ENCODE data around the gene PAPPA2.
"Not testable (repeated sequence)": the region's sequence is repeated elsewhere in the genome, so short reads cannot be mapped to it uniquely, and the experiment has no call there.

Gene PAPPA2

GRCh38 chr1:176612791-176613190 lies 149.8 kb downstream of the PAPPA2 start:
- DNase-seq, result no peak

DNA sequence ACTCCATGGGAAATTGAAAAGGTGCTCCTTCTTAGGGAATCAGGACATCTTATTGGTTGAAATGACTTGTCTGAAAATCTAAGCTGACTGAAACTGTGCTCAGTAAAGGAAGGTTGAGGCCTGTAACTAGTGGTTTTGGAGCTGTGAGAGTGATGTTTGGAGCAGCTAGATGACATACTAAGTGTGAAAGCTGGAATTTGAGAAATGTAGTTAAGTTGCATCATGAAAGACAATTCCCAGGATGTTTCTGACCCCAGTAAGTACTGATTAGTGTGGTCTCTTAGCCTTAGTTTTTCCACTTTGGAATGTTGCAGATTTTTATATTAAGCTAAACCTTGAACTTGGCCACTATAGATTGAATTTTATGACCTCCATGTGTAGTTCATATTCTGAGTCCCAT lies 154.9 kb downstream of the PAPPA2 start:
- no peak for DNase-seq

DNA sequence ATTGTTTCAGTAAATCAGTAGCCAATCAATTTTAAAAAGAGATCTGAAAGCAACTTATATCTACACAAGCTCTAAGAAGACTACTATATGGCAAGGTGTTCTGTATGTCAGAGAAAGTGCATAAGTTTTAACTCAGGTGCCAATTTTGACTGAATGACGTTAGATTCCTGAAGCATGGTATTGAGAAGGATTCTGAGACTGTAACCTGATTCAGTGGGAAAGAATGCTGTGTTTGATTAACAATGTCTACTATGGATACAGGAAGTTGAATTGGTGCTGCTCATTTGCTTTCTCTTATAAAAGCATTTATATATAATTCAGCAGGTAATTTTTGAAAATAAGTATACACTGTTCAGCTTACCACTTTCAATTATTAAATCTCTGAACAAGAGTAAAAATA lies 156.3 kb downstream of the PAPPA2 start:
- no peak for DNase-seq

- no peak for DNase-seq
Measured at GRCh38 chr1:176625365-176625764, 162.4 kb downstream of the PAPPA2 start.

DNA sequence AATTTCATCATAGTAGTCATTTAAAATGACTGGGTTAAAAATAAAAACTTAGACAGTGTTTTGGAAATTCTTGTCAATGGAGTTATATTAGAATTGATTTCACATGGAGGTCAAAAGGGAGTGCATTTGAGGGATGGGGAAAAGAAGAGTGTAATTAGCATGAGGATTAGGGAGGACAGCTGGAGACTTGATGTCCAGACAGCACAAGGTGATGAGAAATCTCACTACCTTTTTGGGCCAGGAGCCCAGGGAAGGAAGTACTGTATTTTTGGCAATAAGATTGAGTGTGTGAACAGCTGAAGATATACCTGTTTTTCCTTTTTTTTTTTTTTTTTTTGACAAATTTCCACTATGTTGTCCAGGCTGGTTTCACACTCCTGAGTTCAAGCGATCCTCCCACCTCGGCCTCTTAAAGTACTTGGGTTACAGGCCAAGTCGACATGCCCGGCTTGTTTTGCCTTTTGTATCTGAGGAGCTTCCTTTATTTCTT lies 163.6 kb downstream of the PAPPA2 start:
- DNase-seq, result no peak

- DNase-seq, result no peak
Measured at GRCh38 chr1:176628775-176629174, 165.8 kb downstream of the PAPPA2 start.

DNA sequence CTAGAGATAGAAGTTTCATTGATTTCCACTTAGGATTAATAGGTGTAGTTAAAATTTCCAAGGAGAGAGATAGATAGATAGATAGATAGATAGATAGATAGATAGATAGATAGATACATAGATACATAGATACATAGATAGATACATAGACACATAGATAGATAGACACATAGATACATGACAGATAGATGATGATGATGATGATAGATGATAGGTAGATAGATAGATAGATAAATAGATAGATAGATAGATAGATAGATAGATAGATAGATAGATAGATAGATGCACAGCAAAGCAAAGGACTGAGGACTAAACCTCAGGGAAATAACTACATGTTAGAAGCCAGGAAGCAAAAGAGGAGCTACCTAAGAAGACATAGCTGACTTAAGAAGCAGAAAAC lies 171.8 kb downstream of the PAPPA2 start:
- DNase-seq, result not testable (repeated sequence)

DNA sequence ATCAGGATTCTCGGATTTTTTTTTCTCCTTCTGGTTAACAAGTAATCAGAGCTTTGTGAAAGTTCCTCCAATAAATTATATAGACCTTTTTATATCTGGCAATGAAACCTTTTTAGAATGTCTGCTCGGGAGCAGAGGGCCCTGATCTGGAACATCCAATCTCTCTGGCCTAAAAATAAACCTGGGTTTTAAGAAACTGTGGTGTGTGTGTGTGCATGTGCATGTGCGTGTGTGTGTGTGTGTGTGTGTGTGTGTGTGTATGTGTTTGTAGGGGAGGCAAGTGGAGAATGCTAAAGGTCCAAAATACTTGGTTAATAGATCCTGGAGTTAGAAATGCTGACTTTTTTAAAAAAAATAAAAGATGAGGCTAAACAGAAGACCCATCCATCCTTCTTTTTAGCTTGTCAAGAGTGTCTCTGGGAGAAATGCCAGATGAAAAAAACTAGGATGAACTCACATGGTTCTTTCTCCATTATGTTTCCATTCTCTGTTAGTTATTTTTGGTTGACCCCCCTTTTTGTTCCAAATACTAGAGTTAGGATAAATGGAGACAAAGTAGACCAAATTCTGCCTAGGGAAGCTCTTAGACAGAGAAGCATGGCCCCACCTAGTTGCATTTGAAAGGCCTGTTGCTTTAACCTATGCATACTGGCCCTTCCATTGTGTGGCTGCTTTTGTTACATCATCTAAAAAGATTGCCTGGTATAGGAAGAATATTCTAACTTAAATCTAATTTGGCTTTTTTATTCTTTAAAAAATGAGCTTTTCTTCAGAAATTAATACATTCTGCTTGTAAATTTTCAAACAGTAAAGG lies 175.9 kb downstream of the PAPPA2 start:
- no peak for DNase-seq

- no peak for DNase-seq
Measured at GRCh38 chr1:176643536-176643935, 180.6 kb downstream of the PAPPA2 start.

DNA sequence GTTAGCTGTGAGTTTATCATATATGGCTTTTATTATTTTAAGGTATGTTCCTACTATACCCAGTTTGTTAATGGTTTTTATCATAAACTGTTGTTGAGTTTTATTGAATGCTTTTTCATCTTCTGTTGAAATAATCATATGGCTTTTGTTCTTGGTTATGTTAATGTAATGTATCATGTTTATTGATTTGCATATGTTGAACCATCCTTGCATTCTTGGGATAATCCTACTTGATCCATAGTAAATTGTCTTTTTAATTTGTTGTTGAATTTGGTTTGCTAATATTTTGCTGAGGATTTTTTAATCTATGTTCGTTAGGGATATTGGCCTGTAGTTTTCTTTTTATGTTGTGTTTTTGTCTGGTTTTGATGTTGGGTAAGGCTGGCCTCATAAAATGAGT lies 185.6 kb downstream of the PAPPA2 start:
- no peak for DNase-seq

GRCh38 chr1:176656257-176656995 lies 193.5 kb downstream of the PAPPA2 start:
- DNase-seq, result no peak

DNA sequence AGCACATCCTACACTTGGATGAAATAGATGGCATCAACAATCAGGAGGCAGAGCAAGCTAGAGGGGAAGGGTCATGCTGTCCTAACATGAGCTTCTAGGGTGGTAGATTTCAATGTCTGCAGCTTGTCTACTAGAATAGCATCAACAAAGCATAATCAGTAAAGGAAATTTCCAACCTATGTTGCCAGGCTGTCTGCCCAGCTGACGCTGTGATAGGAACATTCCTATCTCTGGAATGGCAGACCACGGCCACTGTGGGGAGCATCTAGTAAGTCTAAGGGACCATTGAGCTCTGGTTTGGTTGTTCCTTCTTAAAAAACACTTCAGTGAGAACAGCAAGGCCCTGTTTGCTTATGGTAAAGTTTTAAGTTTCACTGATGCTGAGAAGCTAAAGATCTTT lies 206.8 kb downstream of the PAPPA2 start:
- no peak for DNase-seq

DNA sequence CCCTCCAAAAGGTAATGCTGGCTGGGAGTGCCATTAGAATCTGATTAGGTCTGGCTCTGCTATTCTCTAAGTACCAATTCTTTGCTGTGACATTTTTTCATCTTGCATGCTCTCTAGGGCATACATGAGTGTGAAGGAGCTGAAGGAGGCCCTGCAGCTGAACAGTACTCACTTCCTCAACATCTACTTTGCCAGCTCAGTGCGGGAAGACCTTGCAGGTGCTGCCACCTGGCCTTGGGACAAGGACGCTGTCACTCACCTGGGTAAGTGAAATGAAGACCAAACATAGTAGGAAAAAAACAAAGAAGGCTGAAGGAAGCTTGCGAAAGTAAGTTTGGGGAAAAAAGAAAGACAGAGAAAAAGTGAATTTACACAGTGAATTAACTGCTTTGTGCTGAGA lies 207.9 kb downstream of the PAPPA2 start:
- no peak for DNase-seq

DNA sequence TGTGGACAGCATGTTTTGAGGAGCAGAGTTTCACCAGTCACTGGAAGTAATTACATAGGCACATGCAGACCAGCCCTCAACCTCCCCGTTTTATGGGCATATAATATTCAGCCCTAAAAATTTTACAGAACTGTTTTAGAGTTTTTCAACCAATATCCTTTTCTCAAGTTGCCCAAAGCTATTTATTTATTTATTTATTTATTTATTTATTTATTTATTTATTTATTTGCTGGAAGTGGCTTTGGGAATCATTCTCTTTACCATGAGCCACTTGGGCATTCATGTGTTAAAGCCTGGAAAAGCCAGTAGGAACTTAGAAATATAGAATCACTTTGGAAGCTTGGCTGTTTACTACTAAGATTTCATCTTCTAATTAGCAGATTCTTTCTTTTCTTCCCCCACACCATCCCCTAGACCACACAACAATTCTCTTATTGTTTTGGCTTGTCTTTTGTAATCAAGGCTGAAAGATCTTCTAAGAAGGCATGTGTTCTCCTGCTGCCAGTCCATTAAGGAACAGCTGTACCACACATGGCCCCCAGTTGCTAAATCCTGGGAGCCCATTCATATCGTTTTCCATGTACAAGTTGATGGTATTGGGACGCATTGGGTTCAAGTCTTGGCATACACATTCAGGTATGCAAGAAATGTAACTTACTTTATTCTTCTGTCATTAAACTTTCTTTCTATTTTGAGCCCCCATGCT lies 220.0 kb downstream of the PAPPA2 start:
- DNase-seq, result no peak

- no peak for DNase-seq
Measured at GRCh38 chr1:176691251-176692228, 228.6 kb downstream of the PAPPA2 start.

GRCh38 chr1:176692431-176692830 lies 229.5 kb downstream of the PAPPA2 start:
- DNase-seq, result no peak

DNA sequence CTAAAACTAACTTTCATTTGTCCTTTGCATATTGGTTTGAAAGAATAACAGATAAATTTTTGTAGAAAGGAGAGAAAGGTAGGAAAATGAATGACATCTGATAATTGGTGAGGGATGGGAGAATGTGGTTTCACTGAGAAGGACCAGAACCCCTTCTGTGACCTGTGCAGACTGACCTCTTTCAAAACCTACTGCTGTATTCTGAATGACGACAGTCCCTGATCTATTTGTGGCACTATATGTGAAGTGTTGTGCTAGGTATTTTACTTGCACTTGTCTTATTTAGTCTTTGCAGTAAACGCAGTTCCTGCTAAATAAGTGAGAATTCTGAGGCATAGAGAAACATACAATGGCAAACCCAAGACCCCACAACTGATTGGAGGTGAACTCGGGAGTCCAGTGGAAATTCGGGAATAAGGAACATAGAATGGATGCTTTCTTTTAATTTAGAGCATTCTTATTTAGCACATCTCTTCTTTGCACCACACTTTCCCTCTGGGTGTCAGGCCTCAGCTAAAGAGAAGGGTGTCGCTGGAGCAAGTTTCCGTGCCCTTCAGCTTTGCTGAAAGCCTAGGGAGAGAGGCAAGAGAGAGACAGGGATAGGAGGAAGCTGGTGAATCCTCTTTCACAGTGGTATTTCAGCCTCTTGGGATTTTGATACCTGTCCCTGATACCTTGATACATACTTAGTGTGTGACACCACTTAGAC lies 230.2 kb downstream of the PAPPA2 start:
- no peak for DNase-seq

DNA sequence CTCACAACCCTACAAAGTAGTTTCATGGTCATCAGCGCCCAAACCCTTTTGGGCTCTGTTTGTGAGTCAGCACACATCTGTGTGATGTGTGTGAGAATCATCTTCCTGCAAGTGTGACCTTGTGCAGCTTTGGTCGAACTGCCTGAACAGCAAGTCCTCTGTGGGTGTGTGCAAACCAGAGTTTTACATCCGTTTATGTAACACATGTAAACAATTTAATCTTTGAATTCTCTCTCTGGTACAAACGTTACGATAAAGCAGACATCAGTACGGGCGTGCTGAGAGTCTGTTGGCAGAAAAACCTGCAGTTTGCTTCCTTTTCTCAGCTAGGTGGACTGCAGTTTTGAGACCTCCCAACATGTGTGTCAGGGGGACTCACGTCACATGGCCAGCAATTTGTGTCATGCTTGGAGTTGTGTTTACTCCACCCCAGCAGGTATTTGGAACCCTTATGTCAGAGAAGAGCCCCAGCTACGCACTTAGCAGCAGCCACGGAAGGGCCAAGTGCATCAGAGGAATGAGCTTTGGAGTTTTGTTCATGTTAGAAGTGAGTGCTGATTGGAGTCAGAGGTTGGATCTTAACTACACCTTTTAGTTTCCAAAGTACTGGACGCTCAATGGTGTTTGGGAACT lies 230.8 kb downstream of the PAPPA2 start:
- no peak for DNase-seq

- no peak for DNase-seq
Measured at GRCh38 chr1:176694713-176695112, 231.7 kb downstream of the PAPPA2 start.

DNA sequence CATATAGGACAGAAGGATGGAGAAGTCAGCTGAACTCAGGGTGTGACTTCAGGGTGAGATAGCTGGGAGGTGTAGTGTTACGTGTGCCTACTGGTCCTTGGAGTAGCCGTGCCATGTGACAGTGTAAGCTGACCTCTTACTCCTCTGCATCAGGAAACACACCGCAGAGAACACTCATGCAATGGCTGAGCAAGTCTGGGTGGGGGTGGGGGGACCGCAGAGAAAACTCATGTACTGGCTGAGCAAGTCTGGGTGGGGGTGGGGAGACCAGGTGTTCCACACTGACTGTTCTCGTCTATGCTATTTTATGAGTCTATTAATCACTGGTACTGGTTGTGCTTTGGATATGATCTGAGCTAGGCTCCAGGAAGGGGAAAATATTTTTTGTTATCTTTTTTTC lies 233.1 kb downstream of the PAPPA2 start:
- no peak for DNase-seq

DNA sequence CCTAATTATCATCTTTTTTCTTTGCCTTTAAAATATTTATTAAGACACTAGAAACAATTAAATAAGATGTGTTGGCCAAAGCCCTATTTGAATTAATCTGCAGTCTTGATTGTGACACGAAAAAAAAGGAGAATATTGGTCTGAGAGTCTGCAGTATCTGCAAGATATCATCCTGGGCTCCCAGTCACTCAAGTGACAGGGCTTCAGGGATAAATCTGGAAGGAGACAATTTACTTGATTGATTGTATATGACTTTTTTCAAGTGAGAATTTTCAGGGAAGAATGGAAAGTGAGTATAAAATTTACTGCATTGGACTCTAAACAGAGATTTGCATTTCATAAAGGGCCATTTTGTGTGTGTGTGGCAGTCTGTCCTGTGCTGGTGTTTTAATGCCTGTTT lies 233.7 kb downstream of the PAPPA2 start:
- no peak for DNase-seq
